SJCRH30 (cell line): Measurements from ENCODE around the gene POLDIP3. TPM values are rescaled to one million over a fixed set of nuclear protein-coding genes. Genes with fewer than 3 reads are reported as not detected.
"Not testable (repeated sequence)": the region's sequence is repeated elsewhere in the genome, so short reads cannot be mapped to it uniquely, and the experiment has no call there.

ENCODE experiments used
- DNase-seq, 2 experiments: peaks; one replicate each; pipeline ENCODE4 v3.0.0-alpha.2; 2015 to 2020
- H3K27ac ChIP-seq: fragments of 250-450 bp; sonication (Bioruptor Pico); 2 replicates; pipeline ENCODE4 v1.5.1; 2020; ENCODE audit warnings: mild to moderate bottlenecking, moderate library complexity
- H3K27me3 ChIP-seq: fragments of 250-450 bp; sonication (Bioruptor Pico); 2 replicates; pipeline ENCODE4 v1.5.1; 2020; ENCODE audit warnings: mild to moderate bottlenecking, moderate library complexity
- H3K36me3 ChIP-seq: fragments of 250-450 bp; sonication (Bioruptor Pico); 2 replicates; pipeline ENCODE4 v1.5.1; 2020; ENCODE audit warnings: mild to moderate bottlenecking, moderate library complexity
- H3K4me1 ChIP-seq: fragments of 250-450 bp; sonication (Bioruptor Pico); 2 replicates; pipeline ENCODE4 v1.5.1; 2020; ENCODE audit warnings: mild to moderate bottlenecking, moderate library complexity
- H3K4me3 ChIP-seq: fragments of 250-450 bp; sonication (Bioruptor Pico); 2 replicates; pipeline ENCODE4 v1.5.1; 2020; ENCODE audit warnings: mild to moderate bottlenecking, moderate library complexity
- H3K9me3 ChIP-seq: fragments of 250-450 bp; sonication (Bioruptor Pico); replicated peaks from 2 replicates; pipeline ENCODE4 v1.5.1; 2020; ENCODE audit warnings: mild to moderate bottlenecking, moderate library complexity
- total RNA-seq: library from RNA; depleted of rRNA; stranded (reverse); fragments of >200 nt; shearing (Covaris generic); gene quantifications from 2 replicates; pipeline ENCODE4 v1.2.3, GENCODE V29; 2014

The POLDIP3 gene
- total RNA-seq, 1 experiment from 2014 or later, result 74.8 TPM

- no peak overlapping the region for H3K4me3 ChIP-seq
- DNase-seq, result no peak
- H3K27me3 ChIP-seq, result no peaks in the 10 kb centered on the region
- H3K36me3 ChIP-seq, result peaks cover 88% of the 10 kb centered on the region
- H3K27ac ChIP-seq, result no peak overlapping the region
- H3K4me1 ChIP-seq, result no peaks in the 10 kb centered on the region
- H3K9me3 ChIP-seq, result no peaks in the 10 kb centered on the region
These were observed 19.2 kb downstream of the POLDIP3 start for GRCh38 chr22:42595434-42595833.

GRCh38 chr22:42591987-42592386, 22.7 kb downstream of the POLDIP3 start:
- no peaks in the 10 kb centered on the region for H3K27me3 ChIP-seq
- H3K36me3 ChIP-seq, result peaks cover 85% of the 10 kb centered on the region
- H3K9me3 ChIP-seq, result no peaks in the 10 kb centered on the region

GRCh38 chr22:42587588-42588175, 27.0 kb downstream of the POLDIP3 start:
- Histone ChIP-seq H3K36me3 (peaks cover 79% of the 10 kb centered on the region), H3K27ac (no peak overlapping the region), H3K4me1 (no peaks in the 10 kb centered on the region), H3K9me3 (no peaks in the 10 kb centered on the region), H3K4me3 (no peak overlapping the region), H3K27me3 (no peaks in the 10 kb centered on the region)
- no peak for DNase-seq

More at GRCh38 chr22:42591987-42592386, 22.7 kb downstream of the POLDIP3 start:
- no peaks in the 10 kb centered on the region for H3K4me1 ChIP-seq
- H3K27ac ChIP-seq, result no peak overlapping the region
- no peak overlapping the region for H3K4me3 ChIP-seq
- no peak for DNase-seq

- no peak overlapping the region for H3K4me3 ChIP-seq
- H3K27ac ChIP-seq, result no peak overlapping the region
- no peaks in the 10 kb centered on the region for H3K27me3 ChIP-seq
- peaks cover 75% of the 10 kb centered on the region for H3K36me3 ChIP-seq
- H3K4me1 ChIP-seq, result no peaks in the 10 kb centered on the region; the same call in 1 of the 2 replicates
- no peak for DNase-seq
- no peaks in the 10 kb centered on the region for H3K9me3 ChIP-seq
These were observed 28.3 kb downstream of the POLDIP3 start for GRCh38 chr22:42586381-42586780.

- peaks cover 64% of the 10 kb centered on the region for H3K36me3 ChIP-seq
These were observed 29.6 kb downstream of the POLDIP3 start for GRCh38 chr22:42585096-42585495.

GRCh38 chr22:42584364-42584940, 30.2 kb downstream of the POLDIP3 start:
- no peak overlapping the region for H3K27ac ChIP-seq
- no peaks in the 10 kb centered on the region for H3K9me3 ChIP-seq
- no peak overlapping the region for H3K4me3 ChIP-seq
- H3K4me1 ChIP-seq, result no peaks in the 10 kb centered on the region; the same call in 1 of the 2 replicates
- peaks cover 65% of the 10 kb centered on the region for H3K36me3 ChIP-seq
- no peaks in the 10 kb centered on the region for H3K27me3 ChIP-seq
- DNase-seq, result no peak

More at GRCh38 chr22:42585096-42585495, 29.6 kb downstream of the POLDIP3 start:
- no peaks in the 10 kb centered on the region; the same call in 1 of the 2 replicates for H3K4me1 ChIP-seq
- no peak for DNase-seq
- H3K4me3 ChIP-seq, result no peak overlapping the region
- H3K9me3 ChIP-seq, result no peaks in the 10 kb centered on the region
- H3K27me3 ChIP-seq, result no peaks in the 10 kb centered on the region
- H3K27ac ChIP-seq, result no peak overlapping the region

- H3K4me3 ChIP-seq, result no peak overlapping the region
- H3K4me1 ChIP-seq, result no peaks in the 10 kb centered on the region; the same call in 1 of the 2 replicates
- H3K9me3 ChIP-seq, result no peaks in the 10 kb centered on the region
- no peaks in the 10 kb centered on the region for H3K27me3 ChIP-seq
- DNase-seq, result no peak
- H3K36me3 ChIP-seq, result peaks cover 63% of the 10 kb centered on the region
- no peak overlapping the region for H3K27ac ChIP-seq
These were observed 31.7 kb downstream of the POLDIP3 start for GRCh38 chr22:42582987-42583386.

GRCh38 chr22:42581762-42582716, 32.6 kb downstream of the POLDIP3 start:
- Histone ChIP-seq H3K27me3 (no peaks in the 10 kb centered on the region), H3K9me3 (no peaks in the 10 kb centered on the region), H3K27ac (peak overlapping the region; percentile 71), H3K4me1 (peaks cover 5% of the 10 kb centered on the region), H3K4me3 (peak overlapping the region; percentile 100), H3K36me3 (peaks cover 61% of the 10 kb centered on the region)
- DNase-seq, result peak; percentile 84 to 88

- peaks cover 53% of the 10 kb centered on the region for H3K36me3 ChIP-seq
- not testable (repeated sequence) for H3K27me3 ChIP-seq, DNase-seq, H3K9me3 ChIP-seq, H3K4me1 ChIP-seq
- peak overlapping the region; percentile 71 for H3K27ac ChIP-seq
- H3K4me3 ChIP-seq, result peak overlapping the region; percentile 100
These were observed 33.4 kb downstream of the POLDIP3 start for GRCh38 chr22:42581194-42581761.

GRCh38 chr22:42580040-42580439, 34.6 kb downstream of the POLDIP3 start:
- H3K27ac ChIP-seq, DNase-seq, H3K4me1 ChIP-seq, H3K4me3 ChIP-seq, H3K27me3 ChIP-seq, H3K9me3 ChIP-seq: not testable (repeated sequence)
- peaks cover 43% of the 10 kb centered on the region for H3K36me3 ChIP-seq

GRCh38 chr22:42577623-42578240, 37.0 kb downstream of the POLDIP3 start:
- H3K27ac ChIP-seq, result peak overlapping the region; percentile 44

GRCh38 chr22:42577141-42577540, 37.5 kb downstream of the POLDIP3 start:
- Histone ChIP-seq H3K36me3 (peaks cover 39% of the 10 kb centered on the region), H3K27ac (peak overlapping the region; percentile 44)
- not testable (repeated sequence) for H3K27me3 ChIP-seq, H3K4me3 ChIP-seq, H3K4me1 ChIP-seq, H3K9me3 ChIP-seq
- peak; percentile 61 to 75 for DNase-seq

More at GRCh38 chr22:42577623-42578240, 37.0 kb downstream of the POLDIP3 start:
- no peaks in the 10 kb centered on the region for H3K9me3 ChIP-seq
- peaks cover 37% of the 10 kb centered on the region for H3K36me3 ChIP-seq
- no peak for DNase-seq
- H3K27me3 ChIP-seq, result no peaks in the 10 kb centered on the region
- no peak overlapping the region for H3K4me3 ChIP-seq
- H3K4me1 ChIP-seq, result peaks cover 6% of the 10 kb centered on the region

- peaks cover 36% of the 10 kb centered on the region for H3K36me3 ChIP-seq
- H3K27ac ChIP-seq, DNase-seq, H3K9me3 ChIP-seq, H3K27me3 ChIP-seq, H3K4me3 ChIP-seq, H3K4me1 ChIP-seq: not testable (repeated sequence)
These were observed 38.6 kb downstream of the POLDIP3 start for GRCh38 chr22:42575996-42576574.

GRCh38 chr22:42574468-42574867, 40.2 kb downstream of the POLDIP3 start:
- not testable (repeated sequence) for H3K27me3 ChIP-seq, DNase-seq, H3K4me1 ChIP-seq

More at GRCh38 chr22:42574468-42574867, 40.2 kb downstream of the POLDIP3 start:
- H3K27ac ChIP-seq, H3K9me3 ChIP-seq, H3K4me3 ChIP-seq: not testable (repeated sequence)
- H3K36me3 ChIP-seq, result peaks cover 30% of the 10 kb centered on the region; the same call in 1 of the 2 replicates
